SK-N-SH (cell line): ENCODE data around the gene ADAMTSL5.

Source experiments
- ELF1 ChIP-seq: IDR thresholded peaks from 2 replicates; pipeline ENCODE4 v1.4.0; 2012
- EP300 ChIP-seq, 2 experiments: IDR thresholded peaks; 2 replicates each; pipeline versions ENCODE4 v1.4.0 to v1.6.1; 2012; ENCODE audit warnings: borderline replicate concordance in 1 of 2, low read depth in 1 of 2, low read length in 1 of 2
- EZH2phosphoT487 ChIP-seq: fragments of 200-600 bp; sonication (generic); IDR thresholded peaks from 2 replicates; pipeline ENCODE4 v1.6.1; 2017; ENCODE audit warnings: low read depth, mixed run types, mild to moderate bottlenecking, antibody characterized with exemption, moderate library complexity, borderline replicate concordance
- FOXM1 ChIP-seq: IDR thresholded peaks from 2 replicates; pipeline ENCODE4 v1.4.0; 2012; ENCODE audit warnings: low read depth, mild to moderate bottlenecking
- POLR2AphosphoS5 ChIP-seq: IDR thresholded peaks from 2 replicates; pipeline ENCODE4 v1.6.1; 2012; ENCODE audit warnings: low read depth, low read length
- RAD21 ChIP-seq: IDR thresholded peaks from 2 replicates; pipeline ENCODE4 v1.6.1; 2012; ENCODE audit warnings: mild to moderate bottlenecking, low read length
- REST ChIP-seq: IDR thresholded peaks from 2 replicates; pipeline ENCODE4 v1.6.1; 2012; ENCODE audit warnings: mild to moderate bottlenecking, low read depth, low read length, moderate library complexity
- RFX5 ChIP-seq: IDR thresholded peaks from 2 replicates; pipeline ENCODE4 v1.6.1; 2012; ENCODE audit warnings: mild to moderate bottlenecking, improper control_type of control experiment, low read length
- TAF1 ChIP-seq: IDR thresholded peaks from 2 replicates; pipeline ENCODE4 v1.6.1; 2012; ENCODE audit warnings: low read depth, mild to moderate bottlenecking, low read length, moderate library complexity, borderline replicate concordance
- USF1 ChIP-seq: IDR thresholded peaks from 2 replicates; pipeline ENCODE4 v1.4.0; 2012; ENCODE audit warnings: low read depth, borderline replicate concordance
- YY1 ChIP-seq: IDR thresholded peaks from 2 replicates; pipeline ENCODE4 v1.4.0; 2012; ENCODE audit warnings: low read depth, mild to moderate bottlenecking
- TF ChIP-seq, protein P1 (sequence below): fragments of 200-600 bp; sonication (generic); IDR thresholded peaks from 2 replicates; pipeline ENCODE4 v1.6.1; 2017; ENCODE audit warnings: antibody characterized with exemption, mild to moderate bottlenecking, moderate library complexity
- TF ChIP-seq, protein P2 (sequence below): IDR thresholded peaks from 2 replicates; pipeline ENCODE4 v1.4.0; 2012; ENCODE audit warnings: low read depth, borderline replicate concordance

DNA sequence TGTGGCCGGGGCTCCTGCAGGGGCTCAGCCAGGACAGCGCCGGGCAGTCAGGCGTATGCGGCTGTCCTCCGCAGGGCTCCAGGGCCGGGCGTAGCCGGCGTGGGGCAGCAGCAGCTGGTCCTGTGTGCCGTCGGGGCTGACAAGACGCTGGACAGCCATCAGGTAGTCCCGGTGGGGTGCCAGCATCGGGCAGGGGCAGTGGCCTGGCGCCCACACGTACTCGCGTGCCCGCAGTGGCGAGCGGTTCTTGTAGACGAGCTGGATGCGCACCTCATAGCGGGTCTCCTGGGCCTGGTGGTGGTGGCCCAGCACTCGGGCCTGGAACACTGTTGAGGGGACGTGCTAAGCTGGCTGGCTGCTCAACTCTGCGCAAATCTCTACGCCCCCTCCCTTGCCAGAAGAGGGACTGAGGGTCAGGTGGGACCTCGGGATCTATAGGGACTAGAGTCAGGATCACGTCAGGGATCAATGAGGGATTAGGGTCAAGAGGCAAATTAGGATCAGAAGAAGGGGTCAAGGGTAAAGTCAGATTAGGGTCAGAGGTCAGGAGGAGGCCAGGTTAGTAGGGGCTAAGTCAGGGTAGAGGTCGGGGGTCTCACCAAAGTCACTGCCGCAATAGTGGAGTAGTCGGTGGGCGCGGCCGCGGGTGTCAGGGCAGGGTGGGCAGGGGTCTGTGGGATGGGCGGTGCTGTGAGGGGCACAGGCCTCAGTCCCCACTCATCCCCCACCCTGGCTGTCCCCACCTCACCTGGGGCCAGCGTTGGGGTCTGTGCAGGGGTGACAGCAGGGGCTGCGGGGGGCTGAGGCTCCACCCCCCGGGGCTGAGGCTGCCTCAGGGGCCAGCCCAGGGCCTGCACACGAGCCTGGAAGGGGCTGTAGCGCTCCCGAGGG is 6.6 kb downstream of the ADAMTSL5 start:
- TF ChIP-seq, protein P1, sequence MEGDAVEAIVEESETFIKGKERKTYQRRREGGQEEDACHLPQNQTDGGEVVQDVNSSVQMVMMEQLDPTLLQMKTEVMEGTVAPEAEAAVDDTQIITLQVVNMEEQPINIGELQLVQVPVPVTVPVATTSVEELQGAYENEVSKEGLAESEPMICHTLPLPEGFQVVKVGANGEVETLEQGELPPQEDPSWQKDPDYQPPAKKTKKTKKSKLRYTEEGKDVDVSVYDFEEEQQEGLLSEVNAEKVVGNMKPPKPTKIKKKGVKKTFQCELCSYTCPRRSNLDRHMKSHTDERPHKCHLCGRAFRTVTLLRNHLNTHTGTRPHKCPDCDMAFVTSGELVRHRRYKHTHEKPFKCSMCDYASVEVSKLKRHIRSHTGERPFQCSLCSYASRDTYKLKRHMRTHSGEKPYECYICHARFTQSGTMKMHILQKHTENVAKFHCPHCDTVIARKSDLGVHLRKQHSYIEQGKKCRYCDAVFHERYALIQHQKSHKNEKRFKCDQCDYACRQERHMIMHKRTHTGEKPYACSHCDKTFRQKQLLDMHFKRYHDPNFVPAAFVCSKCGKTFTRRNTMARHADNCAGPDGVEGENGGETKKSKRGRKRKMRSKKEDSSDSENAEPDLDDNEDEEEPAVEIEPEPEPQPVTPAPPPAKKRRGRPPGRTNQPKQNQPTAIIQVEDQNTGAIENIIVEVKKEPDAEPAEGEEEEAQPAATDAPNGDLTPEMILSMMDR, result no peak
- TF ChIP-seq POLR2AphosphoS5 (no peak), REST (no peak), TAF1 (no peak), RFX5 (no peak), RAD21 (no peak), FOXM1 (no peak), ELF1 (no peak), USF1 (no peak), YY1 (no peak), EZH2phosphoT487 (no peak), EP300 (IDR thresholded peaks at IDR 0.05; ENCODE audit: borderline replicate concordance in 1 of 2, low read depth in 1 of 2, low read length in 1 of 2) (no peak)
- TF ChIP-seq, protein P2, sequence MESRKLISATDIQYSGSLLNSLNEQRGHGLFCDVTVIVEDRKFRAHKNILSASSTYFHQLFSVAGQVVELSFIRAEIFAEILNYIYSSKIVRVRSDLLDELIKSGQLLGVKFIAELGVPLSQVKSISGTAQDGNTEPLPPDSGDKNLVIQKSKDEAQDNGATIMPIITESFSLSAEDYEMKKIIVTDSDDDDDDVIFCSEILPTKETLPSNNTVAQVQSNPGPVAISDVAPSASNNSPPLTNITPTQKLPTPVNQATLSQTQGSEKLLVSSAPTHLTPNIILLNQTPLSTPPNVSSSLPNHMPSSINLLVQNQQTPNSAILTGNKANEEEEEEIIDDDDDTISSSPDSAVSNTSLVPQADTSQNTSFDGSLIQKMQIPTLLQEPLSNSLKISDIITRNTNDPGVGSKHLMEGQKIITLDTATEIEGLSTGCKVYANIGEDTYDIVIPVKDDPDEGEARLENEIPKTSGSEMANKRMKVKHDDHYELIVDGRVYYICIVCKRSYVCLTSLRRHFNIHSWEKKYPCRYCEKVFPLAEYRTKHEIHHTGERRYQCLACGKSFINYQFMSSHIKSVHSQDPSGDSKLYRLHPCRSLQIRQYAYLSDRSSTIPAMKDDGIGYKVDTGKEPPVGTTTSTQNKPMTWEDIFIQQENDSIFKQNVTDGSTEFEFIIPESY, result no peak
